ENCODE results near the gene COL21A1. TPM values are rescaled to one million over a fixed set of nuclear protein-coding genes. Genes with fewer than 3 reads are reported as not detected.

The COL21A1 gene
- total and polyA plus RNA-seq, 2 of the 4 experiments (the other 2 are of a cell fraction): 0.05 TPM; not detected in 1

- no peak overlapping the region for H2BK5ac ChIP-seq (ENCODE audit: low read depth, low read length, poor library complexity, severe bottlenecking)
- H2BK15ac ChIP-seq (ENCODE audit: low read depth, low read length): no peak overlapping the region
- TF ChIP-seq MAZ (IDR thresholded peaks at IDR 0.05; ENCODE audit: borderline replicate concordance, low read depth, low read length) (no peak), SMC3 (IDR thresholded peaks at IDR 0.05; ENCODE audit: low read depth, low read length) (no peak), RCOR1 (IDR thresholded peaks at IDR 0.05; ENCODE audit: insufficient replicate concordance, low read length) (no peak), FOS (IDR thresholded peaks at IDR 0.05; ENCODE audit: low read depth, low read length) (no peak), MXI1 (IDR thresholded peaks at IDR 0.05; ENCODE audit: borderline replicate concordance, low read depth, low read length) (no peak), BHLHE40 (IDR thresholded peaks at IDR 0.05; ENCODE audit: low read depth, low read length) (no peak), RAD21 (IDR thresholded peaks at IDR 0.05; ENCODE audit: low read length) (no peak), POLR2A (IDR thresholded peaks at IDR 0.05; ENCODE audit: low read depth, low read length) (no peak)
- TF ChIP-seq, protein P1, sequence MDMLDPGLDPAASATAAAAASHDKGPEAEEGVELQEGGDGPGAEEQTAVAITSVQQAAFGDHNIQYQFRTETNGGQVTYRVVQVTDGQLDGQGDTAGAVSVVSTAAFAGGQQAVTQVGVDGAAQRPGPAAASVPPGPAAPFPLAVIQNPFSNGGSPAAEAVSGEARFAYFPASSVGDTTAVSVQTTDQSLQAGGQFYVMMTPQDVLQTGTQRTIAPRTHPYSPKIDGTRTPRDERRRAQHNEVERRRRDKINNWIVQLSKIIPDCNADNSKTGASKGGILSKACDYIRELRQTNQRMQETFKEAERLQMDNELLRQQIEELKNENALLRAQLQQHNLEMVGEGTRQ (IDR thresholded peaks at IDR 0.05; ENCODE audit: low read depth, low read length): no peak
- no TSS peak for BruUV-seq (replicated peaks)
- H4K91ac ChIP-seq (ENCODE audit: insufficient read depth, low read depth, low read length): no peak overlapping the region
- H3K4me3 ChIP-seq (ENCODE audit: insufficient read depth, low read depth, low read length): no peak overlapping the region
- H3K9me3 ChIP-seq (ENCODE audit: control insufficient read depth, insufficient read depth, low read length): no peaks in the 10 kb centered on the region
- H4K8ac ChIP-seq (ENCODE audit: low read depth in 2 of 2, low read length in 2 of 2): no peak overlapping the region
- H2AFZ ChIP-seq (replicated peaks; ENCODE audit: low read length, poor library complexity): no peak overlapping the region
- ATAC-seq (ENCODE audit: low read depth) (no peak), DNase-seq (no peak)
- WGBS, 2 experiments (ENCODE audit: extremely low coverage in 2 of 2, insufficient read length in 1 of 2): 100% methylated on average over 1 of the region's 3 CpGs; no CpG with 5 or more reads in 1 of the 2 experiments
- ChIA-PET POLR2A (ENCODE audit: unreplicated experiment) (no interaction called here), CTCF (no interaction called here)
- H3K14ac ChIP-seq (replicated peaks; ENCODE audit: low read depth, low read length): no peak overlapping the region
- H2AK5ac ChIP-seq (ENCODE audit: low read depth, low read length): no peak overlapping the region
- no peak overlapping the region for H3K18ac ChIP-seq (ENCODE audit: low read depth, low read length)
- no peaks in the 10 kb centered on the region for H3K27me3 ChIP-seq (ENCODE audit: control insufficient read depth, insufficient read depth, low read length)
- dilution Hi-C loops (cut with HindIII; ENCODE audit: low sequenced_read_pairs, unreplicated experiment) (no loop called here), intact Hi-C loops (cut with micrococcal nuclease) (no loop called here), in situ Hi-C loops (cut with MboI; ENCODE audit: low sequenced_read_pairs) (no loop called here)
- no peak overlapping the region for H3K27ac ChIP-seq (ENCODE audit: insufficient read depth, low read length)
- H2BK20ac ChIP-seq (ENCODE audit: low read depth, low read length): no peak overlapping the region
- no peaks in the 10 kb centered on the region for H4K20me1 ChIP-seq (ENCODE audit: insufficient read depth, low read length)
- no peaks in the 10 kb centered on the region for H3K4me1 ChIP-seq (ENCODE audit: control insufficient read depth, insufficient read depth, low read length)
- H4K5ac ChIP-seq (ENCODE audit: low read depth, low read length): no peak overlapping the region
- no peak overlapping the region for H3K23ac ChIP-seq (ENCODE audit: low read depth, low read length)
- H2AK9ac ChIP-seq (replicated peaks; ENCODE audit: low read depth, low read length, poor library complexity): no peak overlapping the region
- H3K79me1 ChIP-seq (ENCODE audit: low read depth in 1 of 2, low read length in 2 of 2): no peaks in the 10 kb centered on the region
- H3K36me3 ChIP-seq (ENCODE audit: control insufficient read depth, insufficient read depth, low read length): no peaks in the 10 kb centered on the region
- H3K56ac ChIP-seq (ENCODE audit: extremely low read depth, insufficient read depth, low read length): no peak overlapping the region
- H3K4me2 ChIP-seq (ENCODE audit: low read depth, low read length): no peak overlapping the region
- H3K9me1 ChIP-seq (ENCODE audit: insufficient read depth, low read length): no peaks in the 10 kb centered on the region
- no peak overlapping the region for H3K4ac ChIP-seq (ENCODE audit: low read depth, low read length)
- no peak overlapping the region for H3K9ac ChIP-seq (ENCODE audit: low read depth, low read length)
- H2BK120ac ChIP-seq (ENCODE audit: low read depth, low read length): no peak overlapping the region
These were observed 196.7 kb downstream of the COL21A1 start for GRCh38 chr6:56050530-56051201.

All from IMR-90 (cell line).